Astrocyte of the cerebellum (primary cell): ENCODE results near the gene GABARAPL2.

Experiments
- DNase-seq: peaks from one replicate; pipeline ENCODE4 v3.0.0-alpha.2; 2011; ENCODE audit warnings: low read depth
- H3K4me3 ChIP-seq: 2 replicates; pipeline ENCODE4 v1.5.1; 2011; ENCODE audit warnings: mild to moderate bottlenecking, low read depth, low read length, moderate library complexity
- CTCF ChIP-seq: IDR thresholded peaks from 2 replicates; pipeline ENCODE4 v1.5.1; 2012; ENCODE audit warnings: low read length, low read depth, moderate library complexity, mild to moderate bottlenecking; ENCODE audit errors: missing control alignments
- in situ Hi-C: cut with HindIII; loops from 2 replicates; pipeline ENCODE4 v1.10.0; 2017; ENCODE audit warnings: low sequenced_read_pairs

GABARAPL2 gene

GRCh38 chr16:75603241-75603640, 37.1 kb downstream of the GABARAPL2 start:
- no peak for DNase-seq
- in situ Hi-C loops = no loop called here
- H3K4me3 ChIP-seq = no peak overlapping the region

DNA sequence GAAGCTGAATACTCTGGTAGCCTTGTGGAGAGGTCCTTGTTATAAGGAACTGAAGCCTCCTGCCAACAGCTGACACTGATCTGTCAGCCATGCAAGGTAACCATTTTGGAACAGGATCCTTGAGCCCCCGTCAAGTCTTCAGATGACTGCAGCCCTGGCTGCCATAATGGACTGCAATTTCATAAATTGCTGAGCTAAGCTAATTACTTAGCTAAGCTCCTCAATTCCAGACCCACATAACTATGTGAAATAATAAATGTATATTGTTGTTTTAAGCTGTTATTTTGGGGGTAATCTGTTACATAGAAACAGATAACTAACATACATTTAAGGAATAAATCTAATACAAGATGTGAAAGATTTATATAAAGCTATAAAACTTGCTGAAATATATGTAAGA, 40.3 kb downstream of the GABARAPL2 start:
- in situ Hi-C loops = no loop called here
- no peak for DNase-seq
- no peak overlapping the region for H3K4me3 ChIP-seq
- TF ChIP-seq CTCF = no peak

More at GRCh38 chr16:75603241-75603640, 37.1 kb downstream of the GABARAPL2 start:
- TF ChIP-seq CTCF = no peak

- in situ Hi-C loops = no loop called here
- no peak for DNase-seq
- TF ChIP-seq CTCF = no peak
- H3K4me3 ChIP-seq = no peak overlapping the region
Observed at GRCh38 chr16:75614066-75614897, 48.1 kb downstream of the GABARAPL2 start.

DNA sequence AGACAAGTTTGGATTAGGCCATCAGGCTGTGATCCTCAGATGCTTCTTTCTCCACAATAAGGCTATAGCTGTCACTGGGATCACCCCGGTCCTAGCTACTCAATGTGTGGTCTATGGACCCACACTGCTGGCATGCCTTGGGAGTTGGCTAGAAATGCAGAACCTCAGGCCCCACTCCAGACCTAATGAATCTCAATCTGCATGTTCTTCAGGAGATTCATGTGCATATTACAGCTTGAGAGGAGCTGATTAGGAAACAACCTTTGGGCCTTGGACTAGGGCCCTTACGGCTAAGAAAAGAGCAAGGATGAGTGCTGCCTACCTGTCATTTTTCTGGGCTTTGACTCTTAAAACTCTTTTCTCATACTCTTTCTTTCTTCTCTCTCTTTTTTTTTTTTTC, 49.4 kb downstream of the GABARAPL2 start:
- no peak for TF ChIP-seq CTCF

GRCh38 chr16:75616521-75617010, 50.4 kb downstream of the GABARAPL2 start:
- no peak overlapping the region for H3K4me3 ChIP-seq
- DNase-seq = no peak
- in situ Hi-C loops = no loop called here
- no peak for TF ChIP-seq CTCF

More for the DNA sequence above, 49.4 kb downstream of the GABARAPL2 start:
- H3K4me3 ChIP-seq = no peak overlapping the region
- in situ Hi-C loops = no loop called here
- DNase-seq = no peak

- in situ Hi-C loops = no loop called here
- no peak for TF ChIP-seq CTCF
- H3K4me3 ChIP-seq = no peak overlapping the region
- no peak for DNase-seq
Observed at GRCh38 chr16:75617121-75617520, 50.9 kb downstream of the GABARAPL2 start.
